HCT116 (cell line): ENCODE measurements around the gene TMC1.

Experiments
- ELF1 ChIP-seq: IDR thresholded peaks from 2 replicates; pipeline ENCODE4 v1.6.1; 2012; ENCODE audit warnings: low read depth, borderline replicate concordance
- EZH2 ChIP-seq: fragments of 200-600 bp; sonication (generic); IDR thresholded peaks from 2 replicates; pipeline ENCODE4 v1.6.1; 2017; ENCODE audit warnings: antibody characterized with exemption, mixed run types
- POLR2A ChIP-seq: IDR thresholded peaks from 2 replicates; pipeline ENCODE4 v1.7.0; 2011; ENCODE audit warnings: borderline replicate concordance; ENCODE audit not compliant: insufficient read depth, insufficient read length; ENCODE audit errors: extremely low read depth
- POLR2AphosphoS5 ChIP-seq: IDR thresholded peaks from 2 replicates; pipeline ENCODE4 v1.6.1; 2011; ENCODE audit warnings: mild to moderate bottlenecking, low read depth, low read length, moderate library complexity
- REST ChIP-seq: IDR thresholded peaks from 2 replicates; pipeline ENCODE4 v1.6.1; 2012; ENCODE audit warnings: low read depth
- SIN3A ChIP-seq: IDR thresholded peaks from 2 replicates; pipeline ENCODE4 v1.6.1; 2012; ENCODE audit warnings: low read depth
- TCF7L2 ChIP-seq: IDR thresholded peaks from 2 replicates; pipeline ENCODE4 v1.7.0; 2011; ENCODE audit warnings: borderline replicate concordance, inconsistent platforms; ENCODE audit not compliant: insufficient read depth, insufficient read length; ENCODE audit errors: extremely low read depth
- TF ChIP-seq, protein P1 (sequence below), 3 experiments: fragments of 200-600 bp in 1 of 3; sonication (generic) in 1 of 3; IDR thresholded peaks in 2 of 3; conservative IDR thresholded peaks in 1 of 3; 2 replicates each; pipeline ENCODE4 v1.5.1; 2012 to 2017; ENCODE audit warnings: low read depth in 2 of 3, low read length in 2 of 3, antibody characterized with exemption in 1 of 3, borderline replicate concordance in 1 of 3, control low read depth in 1 of 3, mild to moderate bottlenecking in 1 of 3, mixed read lengths in 1 of 3, mixed run types in 1 of 3, moderate library complexity in 1 of 3; ENCODE audit not compliant: insufficient read depth in 1 of 3

DNA sequence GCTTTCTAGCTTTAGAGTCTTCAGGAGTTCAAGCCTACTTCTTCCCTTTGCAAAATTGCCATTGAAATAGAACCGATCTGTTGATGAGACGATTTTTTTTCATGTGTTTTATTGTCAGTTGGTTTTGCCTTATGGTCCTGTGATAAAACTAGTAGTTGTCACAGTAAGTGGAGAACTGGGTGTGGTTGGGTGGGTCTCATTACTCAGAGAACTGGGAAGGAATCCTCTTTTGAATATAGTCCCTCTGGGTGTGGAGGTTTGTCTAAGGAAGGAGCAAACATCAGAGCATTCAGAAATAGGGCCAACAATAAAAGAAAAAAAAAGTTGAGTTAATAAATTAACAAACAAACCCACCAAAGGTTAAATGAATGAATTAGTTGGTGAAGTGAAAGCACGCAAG, 362.5 kb downstream of the TMC1 start:
- TF ChIP-seq SIN3A (no peak), REST (no peak), EZH2 (no peak), POLR2A (no peak), TCF7L2 (no peak), POLR2AphosphoS5 (no peak), ELF1 (no peak)
- TF ChIP-seq, protein P1, sequence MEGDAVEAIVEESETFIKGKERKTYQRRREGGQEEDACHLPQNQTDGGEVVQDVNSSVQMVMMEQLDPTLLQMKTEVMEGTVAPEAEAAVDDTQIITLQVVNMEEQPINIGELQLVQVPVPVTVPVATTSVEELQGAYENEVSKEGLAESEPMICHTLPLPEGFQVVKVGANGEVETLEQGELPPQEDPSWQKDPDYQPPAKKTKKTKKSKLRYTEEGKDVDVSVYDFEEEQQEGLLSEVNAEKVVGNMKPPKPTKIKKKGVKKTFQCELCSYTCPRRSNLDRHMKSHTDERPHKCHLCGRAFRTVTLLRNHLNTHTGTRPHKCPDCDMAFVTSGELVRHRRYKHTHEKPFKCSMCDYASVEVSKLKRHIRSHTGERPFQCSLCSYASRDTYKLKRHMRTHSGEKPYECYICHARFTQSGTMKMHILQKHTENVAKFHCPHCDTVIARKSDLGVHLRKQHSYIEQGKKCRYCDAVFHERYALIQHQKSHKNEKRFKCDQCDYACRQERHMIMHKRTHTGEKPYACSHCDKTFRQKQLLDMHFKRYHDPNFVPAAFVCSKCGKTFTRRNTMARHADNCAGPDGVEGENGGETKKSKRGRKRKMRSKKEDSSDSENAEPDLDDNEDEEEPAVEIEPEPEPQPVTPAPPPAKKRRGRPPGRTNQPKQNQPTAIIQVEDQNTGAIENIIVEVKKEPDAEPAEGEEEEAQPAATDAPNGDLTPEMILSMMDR (IDR thresholded peaks at IDR 0.05 in 2 of 3, conservative IDR thresholded peaks at IDR 0.05 in 1 of 3; ENCODE audit: borderline replicate concordance in 1 of 3, insufficient read depth in 1 of 3, low read depth in 2 of 3, low read length in 2 of 3), result no peak
